H1 (cell line): ENCODE measurements around the gene CTRL. TPM values are rescaled to one million over a fixed set of nuclear protein-coding genes. Genes with fewer than 3 reads are reported as not detected.

Experiments used
- CTCF ChIA-PET: fragments of 300-600 bp; sonication (Branson Sonifier 250); formaldehyde crosslinking; loops from one replicate; lab custom pipeline; 2021; ENCODE audit not compliant: partially characterized antibody; lab: Charles Lee
- POLR2A ChIA-PET: fragments of 300-600 bp; sonication (Branson Sonifier 250); formaldehyde crosslinking; loops from one replicate; lab custom pipeline; 2021; ENCODE audit warnings: inconsistent platforms; ENCODE audit not compliant: partially characterized antibody; lab: Charles Lee
- DNase-seq, 2 experiments: peaks; one replicate each; pipeline versions ENCODE4 v3.0.0 to v3.0.0-alpha.2; 2010 to 2022; ENCODE audit warnings: low spot score in 2 of 2, low read depth in 1 of 2, mixed read lengths in 1 of 2
- FAIRE-seq: peaks from 2 replicates; lab custom pipeline; 2011; peaks lifted over from hg19 to GRCh38; lab: Jason Lieb, UNC
- H2AFZ ChIP-seq: 2 replicates; pipeline ENCODE4 v1.8.1; 2012; ENCODE audit warnings: low read length, inconsistent platforms
- H2AK5ac ChIP-seq: 2 replicates; pipeline ENCODE4 v1.6.1; 2013; ENCODE audit warnings: low read depth, low read length
- H2BK120ac ChIP-seq: replicated peaks from 2 replicates; pipeline ENCODE3; 2013; ENCODE audit warnings: low read depth, low read length, inconsistent platforms
- H2BK12ac ChIP-seq: 2 replicates; pipeline ENCODE4 v1.6.1; 2013; ENCODE audit warnings: low read depth, low read length
- H2BK15ac ChIP-seq: 2 replicates; pipeline ENCODE4 v1.6.1; 2013; ENCODE audit warnings: low read length
- H2BK20ac ChIP-seq: 2 replicates; pipeline ENCODE4 v1.6.1; 2013; ENCODE audit warnings: low read length
- H2BK5ac ChIP-seq: 2 replicates; pipeline ENCODE4 v1.6.1; 2013; ENCODE audit warnings: low read depth, low read length
- H3K14ac ChIP-seq: 2 replicates; pipeline ENCODE4 v1.6.1; 2013; ENCODE audit warnings: inconsistent platforms; ENCODE audit not compliant: insufficient read length
- H3K18ac ChIP-seq: 2 replicates; pipeline ENCODE4 v1.6.1; 2013; ENCODE audit warnings: low read length; ENCODE audit errors: extremely low read depth
- H3K23ac ChIP-seq: 2 replicates; pipeline ENCODE4 v1.6.1; 2013; ENCODE audit warnings: inconsistent platforms; ENCODE audit not compliant: insufficient read length
- H3K23me2 ChIP-seq: 2 replicates; pipeline ENCODE4 v1.6.1; 2013; ENCODE audit warnings: low read depth, low read length
- H3K27ac ChIP-seq: 2 replicates; pipeline ENCODE4 v1.6.1; 2011; ENCODE audit warnings: low read depth, low read length, inconsistent platforms
- H3K27me3 ChIP-seq, 4 experiments: replicated peaks in 1 of 4; 1 replicate in 1 of 4; 2 replicates in 3 of 4; pipeline versions ENCODE4 v1.6.1 to v1.8.1; 2011 to 2013; ENCODE audit warnings: low read length in 3 of 4, mild to moderate bottlenecking in 3 of 4, inconsistent platforms in 2 of 4, mixed read lengths in 2 of 4, moderate library complexity in 1 of 4; ENCODE audit not compliant: control insufficient read depth in 3 of 4, insufficient read depth in 3 of 4; ENCODE audit errors: extremely low read depth in 1 of 4
- H3K36me3 ChIP-seq, 4 experiments: 2 replicates each; pipeline versions ENCODE4 v1.6.1 to v1.8.1; 2011 to 2013; ENCODE audit warnings: mild to moderate bottlenecking in 4 of 4, low read length in 3 of 4, moderate library complexity in 2 of 4, control low read depth in 1 of 4, inconsistent platforms in 1 of 4; ENCODE audit not compliant: insufficient read depth in 4 of 4, control insufficient read depth in 2 of 4
- H3K4ac ChIP-seq: replicated peaks from 2 replicates; pipeline ENCODE3; 2013; ENCODE audit warnings: low read length, low read depth, mixed read lengths, inconsistent platforms; ENCODE audit not compliant: insufficient read length
- H3K4me1 ChIP-seq, 4 experiments: replicated peaks in 1 of 4; 1 replicate in 1 of 4; 2 replicates in 3 of 4; pipeline versions ENCODE4 v1.6.1 to v1.8.1; 2011 to 2013; ENCODE audit warnings: low read length in 3 of 4, inconsistent platforms in 2 of 4, mixed read lengths in 1 of 4; ENCODE audit not compliant: insufficient read depth in 4 of 4, control insufficient read depth in 3 of 4
- H3K4me2 ChIP-seq, 2 experiments: 2 replicates each; pipeline versions ENCODE4 v1.6.1 to v1.8.1; 2011 to 2013; ENCODE audit warnings: low read depth in 2 of 2, low read length in 2 of 2, control low read depth in 1 of 2, inconsistent platforms in 1 of 2, mild to moderate bottlenecking in 1 of 2; ENCODE audit not compliant: insufficient read depth in 1 of 2
- H3K4me3 ChIP-seq, 4 experiments: fragments of 200-600, 300-600 bp in 1 of 4; sonication (generic), shearing (Covaris generic), sonication (Bioruptor Twin) in 1 of 4; 2 replicates each; pipeline versions ENCODE4 v1.5.1 to v1.8.1; 2011 to 2016; ENCODE audit warnings: low read length in 4 of 4, low read depth in 3 of 4, control low read depth in 2 of 4, inconsistent platforms in 2 of 4, mild to moderate bottlenecking in 2 of 4, mixed read lengths in 1 of 4, moderate library complexity in 1 of 4; ENCODE audit not compliant: insufficient read depth in 2 of 4; ENCODE audit errors: extremely low read depth in 1 of 4
- H3K56ac ChIP-seq: replicated peaks from 2 replicates; pipeline ENCODE3; 2013; ENCODE audit warnings: low read depth, mild to moderate bottlenecking, mixed read lengths, low read length, inconsistent platforms; ENCODE audit not compliant: insufficient read length
- H3K79me1 ChIP-seq: 2 replicates; pipeline ENCODE4 v1.6.1; 2013; ENCODE audit warnings: low read depth, low read length, control low read depth
- H3K79me2 ChIP-seq, 2 experiments: 2 replicates each; pipeline versions ENCODE4 v1.6.1 to v1.8.1; 2012 to 2013; ENCODE audit warnings: low read length in 2 of 2, mild to moderate bottlenecking in 2 of 2, inconsistent platforms in 1 of 2; ENCODE audit not compliant: insufficient read depth in 2 of 2, control insufficient read depth in 1 of 2
- H3K9ac ChIP-seq, 4 experiments: replicated peaks in 1 of 4; 1 replicate in 1 of 4; 2 replicates in 3 of 4; pipeline versions ENCODE4 v1.6.1 to v1.8.1; 2011 to 2013; ENCODE audit warnings: low read depth in 3 of 4, low read length in 3 of 4, control low read depth in 2 of 4, mild to moderate bottlenecking in 2 of 4, moderate library complexity in 2 of 4, inconsistent platforms in 1 of 4; ENCODE audit errors: extremely low read depth in 1 of 4
- H3K9me3 ChIP-seq, 2 experiments: 2 replicates each; pipeline versions ENCODE4 v1.6.1 to v1.8.1; 2012 to 2013; ENCODE audit warnings: mild to moderate bottlenecking in 2 of 2, moderate library complexity in 2 of 2, control low read depth in 1 of 2, inconsistent platforms in 1 of 2, low read depth in 1 of 2, low read length in 1 of 2, mixed read lengths in 1 of 2; ENCODE audit not compliant: insufficient read depth in 2 of 2
- H4K20me1 ChIP-seq, 2 experiments: replicated peaks in 1 of 2; 2 replicates each; pipeline versions ENCODE3 to v1.8.1; 2011 to 2013; ENCODE audit warnings: inconsistent platforms in 2 of 2, low read length in 2 of 2, mild to moderate bottlenecking in 1 of 2; ENCODE audit not compliant: insufficient read depth in 2 of 2, control insufficient read depth in 1 of 2
- H4K5ac ChIP-seq: 2 replicates; pipeline ENCODE4 v1.6.1; 2013; ENCODE audit warnings: low read length, low read depth, mixed read lengths, inconsistent platforms; ENCODE audit not compliant: insufficient read length
- H4K8ac ChIP-seq: 2 replicates; pipeline ENCODE4 v1.8.0; 2013; ENCODE audit warnings: mild to moderate bottlenecking, moderate library complexity, low read length, inconsistent platforms; ENCODE audit not compliant: insufficient read depth; ENCODE audit errors: extremely low read depth
- H4K91ac ChIP-seq: replicated peaks from 2 replicates; pipeline ENCODE3; 2013; ENCODE audit warnings: low read length, mixed read lengths, inconsistent platforms; ENCODE audit not compliant: insufficient read length
- CHD2 ChIP-seq: IDR thresholded peaks from 2 replicates; pipeline ENCODE4 v1.6.1; 2012; ENCODE audit warnings: low read length, improper control_type of control experiment
- CREB1 ChIP-seq: IDR thresholded peaks from 2 replicates; pipeline ENCODE4 v1.6.1; 2012; ENCODE audit warnings: inconsistent platforms
- KDM1A ChIP-seq: fragments of 200-600, 300-600 bp; sonication (generic); IDR thresholded peaks from 2 replicates; pipeline ENCODE4 v1.7.1; 2016; ENCODE audit warnings: mild to moderate bottlenecking, low read length, borderline replicate concordance
- KDM5A ChIP-seq: fragments of 200-600 bp; IDR thresholded peaks from 2 replicates; pipeline ENCODE4 v1.7.1; 2012; ENCODE audit warnings: mild to moderate bottlenecking, low read length, inconsistent platforms, mixed read lengths
- POLR2A ChIP-seq, 2 experiments: IDR thresholded peaks; 1 replicate in 1 of 2; 2 replicates in 1 of 2; pipeline ENCODE4 v1.6.1; 2011; ENCODE audit warnings: low read depth in 2 of 2, low read length in 2 of 2, mild to moderate bottlenecking in 2 of 2; ENCODE audit errors: control extremely low read depth in 1 of 2
- RAD21 ChIP-seq, 2 experiments: IDR thresholded peaks in 1 of 2; conservative IDR thresholded peaks in 1 of 2; 2 replicates each; pipeline ENCODE4 v1.6.1; 2011; ENCODE audit warnings: low read depth in 2 of 2, low read length in 2 of 2, improper control_type of control experiment in 1 of 2, inconsistent platforms in 1 of 2, mild to moderate bottlenecking in 1 of 2, moderate library complexity in 1 of 2
- SIN3A ChIP-seq, 2 experiments: IDR thresholded peaks in 1 of 2; conservative IDR thresholded peaks in 1 of 2; 2 replicates each; pipeline ENCODE4 v1.6.1; 2011 to 2012; ENCODE audit warnings: low read length in 2 of 2, improper control_type of control experiment in 1 of 2, low read depth in 1 of 2, mild to moderate bottlenecking in 1 of 2
- SP2 ChIP-seq: IDR thresholded peaks from 2 replicates; pipeline ENCODE4 v1.6.1; 2012; ENCODE audit warnings: mild to moderate bottlenecking, low read length, inconsistent platforms
- WGBS, 2 experiments: shearing (Covaris generic) in 1 of 2; methylation state at CpG; one replicate each; pipeline versions ENCODE4 v1.1.6 to v1.1.7; 2013 to 2015; ENCODE audit warnings: low lambda C conversion rate in 2 of 2, mixed read lengths in 2 of 2, inconsistent platforms in 1 of 2, low coverage in 1 of 2, missing lambda C conversion rate in 1 of 2; ENCODE audit not compliant: insufficient replicate concordance in 2 of 2, insufficient coverage in 1 of 2, insufficient read length in 1 of 2; ENCODE audit errors: extremely low coverage in 1 of 2, missing lambda C conversion rate in 1 of 2; 5-methylcytosine and 5-hydroxymethylcytosine counted together
- polyA plus RNA-seq, 7 experiments: library from polyadenylated mRNA; depleted of rRNA in 3 of 7; stranded (reverse) in 5 of 7; unstranded in 2 of 7; fragments of >200 nt in 5 of 7; fragments of 200-250 nt in 2 of 7; gene quantifications; 1 replicate in 5 of 7; 2 replicates in 1 of 7; 4 replicates in 1 of 7; pipeline versions ENCODE4 v1.2.1 to v1.2.3, GENCODE V29; 2011 to 2013; ENCODE audit warnings: missing spikeins in 2 of 7, mixed read lengths in 2 of 7
- total RNA-seq: library from RNA; stranded (reverse); fragmentation: NEBNext Ultra II Directional; extraction: Animal tissue kit (Norgen Biotek cat#: 25700); gene quantifications from 2 replicates; pipeline ENCODE4 v1.2.1, GENCODE V29; 2021
- TF ChIP-seq, protein P1 (sequence below), 3 experiments: IDR thresholded peaks; 1 replicate in 2 of 3; 2 replicates in 1 of 3; pipeline versions ENCODE4 v1.5.1 to v1.6.1; 2011; ENCODE audit warnings: low read length in 3 of 3, mild to moderate bottlenecking in 3 of 3, inconsistent platforms in 2 of 3, low read depth in 1 of 3, moderate library complexity in 1 of 3; ENCODE audit not compliant: insufficient read depth in 1 of 3; ENCODE audit errors: control extremely low read depth in 1 of 3

CTRL gene
- total and polyA plus RNA-seq, 2 of the 8 experiments (the other 6 are each of a cell fraction or from before 2014, with no cell fraction given) = 1.7 to 4.2 TPM

DNA sequence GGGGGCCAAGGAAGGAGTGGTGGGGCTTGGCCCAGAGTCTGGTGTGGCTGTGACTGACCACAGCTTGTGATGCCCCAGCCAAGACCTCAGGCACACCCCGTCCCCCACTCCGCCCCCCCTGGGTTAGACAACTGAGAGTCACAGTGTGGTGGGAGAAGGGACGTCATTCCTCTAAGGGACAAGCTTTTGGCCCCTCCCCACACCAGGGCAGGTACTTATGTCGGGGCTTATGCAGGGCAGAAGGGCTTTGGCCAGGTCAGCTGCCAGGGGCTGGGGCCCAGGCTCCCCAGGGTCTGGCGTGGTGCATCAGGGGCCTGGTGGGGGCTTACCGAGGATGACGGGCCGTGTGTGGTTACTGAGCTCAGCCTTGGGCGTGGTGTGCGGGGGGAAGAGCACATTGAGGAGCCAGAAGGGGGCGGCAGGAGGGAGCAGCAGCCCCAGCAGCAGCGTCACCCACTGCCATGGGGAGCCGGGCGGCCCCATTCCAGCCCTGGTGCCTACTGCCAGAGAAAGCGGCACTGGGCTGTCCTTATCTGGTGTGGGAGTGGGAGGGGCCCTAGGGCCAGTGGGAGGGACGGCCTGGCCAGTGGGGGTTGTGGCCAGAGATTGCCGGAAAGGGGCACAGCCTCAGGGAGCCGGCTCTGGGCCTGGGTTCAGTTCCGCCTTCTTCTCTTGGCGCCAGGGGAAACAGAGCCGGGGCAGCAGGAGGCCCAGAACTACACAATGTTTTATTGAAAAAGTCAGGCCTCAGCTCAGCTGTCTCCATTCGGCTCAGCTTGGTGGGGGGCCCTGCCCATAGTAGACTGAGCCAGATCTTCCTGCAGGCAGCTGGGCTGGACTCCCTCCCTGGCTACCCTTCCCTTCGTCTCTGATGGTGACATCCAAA is 12.2 kb upstream of the CTRL start, which contains the start of gene LCAT:
Gene LCAT (minus strand): TSS at position 502 of the 886 bp plus-strand sequence. CDS start 19 bp downstream, at position 483.
- Histone ChIP-seq H2BK120ac (no peak within 1 kb of the TSS), H3K4me1 (no peaks in the 10 kb centered on the region; a peak in 1 of 7 replicates), H3K27me3 (no peaks in the 10 kb centered on the region), H3K27ac (no peak within 1 kb of the TSS), H2AK5ac (no peak within 1 kb of the TSS), H3K56ac (no peak within 1 kb of the TSS), H3K23ac (no peak within 1 kb of the TSS), H3K79me1 (peaks cover 2% of the 10 kb centered on the region; the same call in 1 of the 2 replicates), H2BK12ac (no peak within 1 kb of the TSS), H3K4ac (no peak within 1 kb of the TSS), H2BK5ac (no peak within 1 kb of the TSS), H3K23me2 (no peaks in the 10 kb centered on the region), H4K5ac (no peak within 1 kb of the TSS), H3K9ac (no peak within 1 kb of the TSS), H3K18ac (no peak within 1 kb of the TSS), H3K36me3 (peaks cover 5 to 35% (median 15%) of the 10 kb centered on the region in 4 experiments; a peak in 6 of 8 replicates), H3K4me2 (no peak within 1 kb of the TSS), H4K91ac (no peak within 1 kb of the TSS), H2BK20ac (no peak within 1 kb of the TSS), H4K8ac (peak within 1 kb of the TSS; percentile 80), H4K20me1 (peaks cover 15 to 42% of the 10 kb centered on the region in 2 experiments), H3K14ac (no peak within 1 kb of the TSS), H2AFZ (no peak within 1 kb of the TSS), H3K4me3 (no peak within 1 kb of the TSS), H2BK15ac (no peak within 1 kb of the TSS), H3K79me2 (no peaks in the 10 kb centered on the region), H3K9me3 (no peaks in the 10 kb centered on the region)
- FAIRE-seq = no peak
- 82% methylated on average over 21 of the region's 23 CpGs; no CpG with 5 or more reads in 1 of the 2 experiments for WGBS, 2 experiments
- POLR2A ChIA-PET = interaction anchor here (0.8 to 6.8 kb wide), 9 partner anchors 8 to 140 kb away, joined by 3 to 31 read pairs (median 4); partner anchors contain the start of genes CTRL and PSMB10
- CTCF ChIA-PET = interaction anchor here (0.6 to 27.1 kb wide), 20 partner anchors 10 to 756 kb away, joined by 3 to 623 read pairs (median 4); partner anchors contain the start of genes CTRL, EDC4, NRN1L and PSKH1
- DNase-seq = no peak
- TF ChIP-seq KDM5A = no peak
- no peak for TF ChIP-seq CREB1
- TF ChIP-seq CHD2 = no peak
- TF ChIP-seq POLR2A (IDR thresholded peaks at IDR 0.05; ENCODE audit: control extremely low read depth in 1 of 2, low read depth in 2 of 2, low read length in 2 of 2) = no peak
- TF ChIP-seq, protein P1, sequence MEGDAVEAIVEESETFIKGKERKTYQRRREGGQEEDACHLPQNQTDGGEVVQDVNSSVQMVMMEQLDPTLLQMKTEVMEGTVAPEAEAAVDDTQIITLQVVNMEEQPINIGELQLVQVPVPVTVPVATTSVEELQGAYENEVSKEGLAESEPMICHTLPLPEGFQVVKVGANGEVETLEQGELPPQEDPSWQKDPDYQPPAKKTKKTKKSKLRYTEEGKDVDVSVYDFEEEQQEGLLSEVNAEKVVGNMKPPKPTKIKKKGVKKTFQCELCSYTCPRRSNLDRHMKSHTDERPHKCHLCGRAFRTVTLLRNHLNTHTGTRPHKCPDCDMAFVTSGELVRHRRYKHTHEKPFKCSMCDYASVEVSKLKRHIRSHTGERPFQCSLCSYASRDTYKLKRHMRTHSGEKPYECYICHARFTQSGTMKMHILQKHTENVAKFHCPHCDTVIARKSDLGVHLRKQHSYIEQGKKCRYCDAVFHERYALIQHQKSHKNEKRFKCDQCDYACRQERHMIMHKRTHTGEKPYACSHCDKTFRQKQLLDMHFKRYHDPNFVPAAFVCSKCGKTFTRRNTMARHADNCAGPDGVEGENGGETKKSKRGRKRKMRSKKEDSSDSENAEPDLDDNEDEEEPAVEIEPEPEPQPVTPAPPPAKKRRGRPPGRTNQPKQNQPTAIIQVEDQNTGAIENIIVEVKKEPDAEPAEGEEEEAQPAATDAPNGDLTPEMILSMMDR (IDR thresholded peaks at IDR 0.05; ENCODE audit: control extremely low read depth in 1 of 3, insufficient read depth in 1 of 3, low read depth in 1 of 3, low read length in 3 of 3) = peak; percentile 26 to 31 (median 30); a peak in 3 of 4 replicates
- TF ChIP-seq RAD21 (IDR thresholded peaks at IDR 0.05 in 1 of 2, conservative IDR thresholded peaks at IDR 0.05 in 1 of 2; ENCODE audit: low read depth in 2 of 2, low read length in 2 of 2) = peak in 1 of 2 experiments; percentile 20; a peak in 2 of 4 replicates
- TF ChIP-seq KDM1A = no peak
- no peak for TF ChIP-seq SIN3A (conservative IDR thresholded peaks at IDR 0.05 in 1 of 2, IDR thresholded peaks at IDR 0.05 in 1 of 2; ENCODE audit: low read depth in 1 of 2, low read length in 2 of 2)
- no peak for TF ChIP-seq SP2
